HG03039 (cell line): Measurements from ENCODE around the gene SACS.
"Not testable (repeated sequence)": the region's sequence is repeated elsewhere in the genome, so short reads cannot be mapped to it uniquely, and the experiment has no call there.

Experiments used
- ATAC-seq: cut with Tn5 transposase; IDR thresholded peaks from one replicate; pipeline ENCODE4 v1.9.1; 2021; ENCODE audit warnings: mild to moderate bottlenecking, moderate library complexity; ENCODE audit not compliant: unreplicated experiment

SACS gene

DNA sequence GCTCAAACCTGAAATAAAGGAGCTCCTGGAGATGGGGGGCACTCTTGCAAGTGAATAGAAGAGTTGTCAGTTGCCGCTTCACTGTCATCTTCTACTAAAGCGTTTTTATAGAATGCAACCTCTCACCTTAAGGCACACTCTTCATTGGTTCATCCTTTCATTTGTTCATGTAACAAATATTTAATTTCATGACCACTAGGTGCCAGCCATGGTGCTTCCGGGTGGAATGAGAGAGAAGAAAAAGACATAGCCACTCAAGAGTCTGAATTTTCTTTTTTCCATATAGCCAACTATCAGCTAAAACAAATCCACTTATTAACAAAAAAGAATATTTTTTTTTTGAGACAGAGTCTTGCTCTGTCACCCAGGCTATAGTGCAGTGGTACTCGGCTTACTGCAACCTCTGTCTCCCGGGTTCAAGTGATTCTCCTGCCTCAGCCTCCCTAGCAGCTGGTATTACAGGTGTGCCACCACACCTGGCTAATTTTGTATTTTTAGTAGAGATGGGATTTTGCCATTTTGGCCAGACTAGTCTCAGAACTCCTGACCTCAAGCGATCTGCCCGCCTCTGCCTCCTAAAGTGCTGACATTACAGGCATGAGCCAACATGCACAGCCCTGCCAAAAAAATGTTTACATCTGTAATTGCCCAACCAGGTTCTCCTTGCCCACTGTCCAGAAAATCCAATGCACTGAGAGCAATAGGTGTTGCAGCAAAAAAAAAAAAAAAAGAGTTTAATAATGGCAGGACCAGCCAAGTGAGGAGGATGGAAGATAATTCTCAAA lies 22.1 kb upstream of the SACS start:
- no peak for ATAC-seq

GRCh38 chr13:23453132-23453531 lies 19.6 kb upstream of the SACS start:
- ATAC-seq = no peak

DNA sequence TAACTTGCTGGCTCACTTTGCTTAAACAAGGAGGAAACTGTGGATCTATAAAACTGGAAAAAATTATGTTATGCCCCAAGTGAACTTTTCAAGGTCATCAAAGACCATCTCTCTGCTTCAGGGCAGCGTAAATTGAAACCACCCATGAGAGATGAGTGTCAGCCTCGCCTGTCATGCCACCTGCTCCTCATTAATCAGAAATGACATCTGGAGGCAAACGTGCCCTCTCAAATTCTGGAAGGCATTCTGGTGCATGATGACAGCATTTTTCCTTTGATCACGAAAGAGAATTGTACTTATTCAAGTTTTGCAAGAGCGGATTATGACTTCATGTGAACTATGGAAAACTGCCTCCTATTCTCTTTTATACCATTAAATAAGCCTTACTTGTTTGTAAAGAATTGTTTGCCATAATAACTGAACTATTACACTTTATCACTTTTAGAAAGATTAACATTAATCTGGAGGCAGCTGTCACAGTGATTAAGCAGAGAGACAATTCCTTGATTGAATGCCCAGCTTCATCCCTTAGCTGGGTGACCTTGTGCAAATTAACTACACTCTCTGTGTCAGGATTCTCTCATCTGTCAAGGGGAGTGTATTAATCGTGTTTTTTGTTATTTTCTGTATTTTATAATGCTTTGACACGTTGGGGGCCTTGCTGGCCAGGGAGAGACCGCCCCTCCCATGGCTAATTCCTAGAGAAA lies 17.0 kb upstream of the SACS start:
- no peak for ATAC-seq

GRCh38 chr13:23449398-23450162 lies 16.1 kb upstream of the SACS start:
- no peak for ATAC-seq

DNA sequence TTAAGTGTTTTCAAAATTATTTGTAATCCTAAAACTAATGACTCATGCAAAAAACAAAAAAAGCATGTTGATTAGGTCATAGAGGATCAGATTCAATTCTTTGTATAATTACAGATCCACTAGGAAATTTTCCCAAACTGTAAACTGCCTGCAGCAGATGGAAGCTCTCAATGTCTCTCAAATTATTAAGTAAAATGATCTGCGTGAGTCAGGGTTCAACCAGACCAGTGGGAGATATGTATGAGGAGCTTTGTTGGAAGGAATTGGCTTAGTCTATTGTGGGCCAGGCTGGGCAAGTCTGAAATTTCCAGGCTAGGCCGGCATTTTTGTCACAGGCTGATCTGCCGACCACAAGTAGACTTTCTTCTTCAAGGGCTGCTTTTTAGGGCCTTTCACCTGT lies 14.4 kb upstream of the SACS start:
- no peak for ATAC-seq

- no peak for ATAC-seq
These were observed 12.3 kb upstream of the SACS start for GRCh38 chr13:23445794-23446193.

DNA sequence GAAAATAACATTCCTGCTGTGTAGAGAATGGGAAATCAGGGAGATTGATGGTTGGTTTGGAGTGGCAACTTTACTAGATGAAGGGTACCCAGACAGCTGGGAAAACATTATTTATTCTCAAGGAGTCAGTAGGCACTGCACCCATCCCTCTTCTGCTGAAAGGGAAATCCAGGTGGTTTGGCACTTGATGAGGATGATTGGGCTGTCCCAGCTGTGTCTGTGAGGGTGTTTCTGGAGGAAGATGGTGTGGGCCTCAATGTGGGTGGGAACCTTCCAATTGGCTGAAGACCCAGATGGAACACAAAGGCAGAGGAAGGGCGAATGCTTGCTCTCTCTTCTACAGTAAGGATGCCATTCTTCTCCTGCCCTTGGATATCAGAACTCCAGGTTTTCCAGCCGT lies 10.4 kb upstream of the SACS start:
- ATAC-seq = no peak

DNA sequence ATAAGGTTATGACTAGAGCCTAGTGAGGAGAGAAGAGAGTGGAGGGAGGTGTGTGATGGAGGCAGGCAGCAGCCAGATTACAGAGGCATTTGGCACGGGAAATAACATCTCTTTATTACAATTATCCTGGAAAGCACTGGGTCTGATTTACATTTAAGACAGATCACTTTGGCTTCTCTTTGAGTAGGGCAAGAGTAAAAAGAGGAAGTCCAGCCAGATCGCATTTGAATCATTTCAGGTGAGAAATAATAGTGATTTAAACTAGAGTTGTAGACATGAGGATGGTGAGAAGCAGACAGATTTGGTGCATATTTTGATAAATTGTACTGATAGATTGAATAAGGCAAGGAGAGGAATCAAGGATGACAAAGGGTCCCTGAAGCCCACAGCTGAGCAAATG lies 9.6 kb upstream of the SACS start:
- no peak for ATAC-seq

DNA sequence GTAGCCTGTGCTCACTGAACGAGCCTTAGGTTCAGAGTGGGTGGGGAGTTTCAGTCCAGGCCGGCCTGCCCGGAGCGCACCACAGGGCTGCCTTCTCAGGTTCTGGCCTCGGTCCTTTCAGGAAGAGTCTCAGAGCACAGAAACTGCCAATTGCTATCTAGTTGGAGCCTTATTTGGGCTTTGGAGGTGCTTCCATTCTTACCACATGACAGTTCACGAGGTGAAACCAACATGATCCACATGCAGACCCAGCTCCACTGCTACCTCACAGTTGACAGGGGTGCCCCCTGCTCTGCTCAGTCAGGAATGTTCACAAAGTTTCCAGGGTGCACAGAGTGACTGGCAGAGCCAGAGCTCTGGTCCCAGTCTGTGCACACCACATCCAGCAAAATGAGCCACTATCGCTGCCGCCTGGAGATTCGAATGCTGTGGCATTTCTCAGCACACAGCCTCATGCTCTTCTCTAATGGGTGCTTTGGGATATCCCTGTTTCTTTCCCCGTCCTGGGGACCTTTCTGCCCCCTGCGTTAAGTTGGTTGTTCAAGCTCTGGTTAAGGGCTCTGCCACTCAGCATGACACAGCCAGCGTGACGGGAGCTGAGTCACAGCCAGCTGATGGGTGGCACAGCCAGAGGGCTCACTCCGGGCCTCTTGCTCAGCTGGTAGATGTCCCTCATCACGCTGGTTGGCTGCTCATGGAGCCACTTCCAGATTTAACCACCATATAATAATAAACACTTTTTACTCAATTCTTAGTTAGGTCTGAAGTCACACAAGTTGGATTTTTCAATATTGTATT lies 7.5 kb upstream of the SACS start:
- no peak for ATAC-seq

- ATAC-seq = not testable (repeated sequence)
These were observed 6.8 kb upstream of the SACS start for GRCh38 chr13:23440324-23440723.

DNA sequence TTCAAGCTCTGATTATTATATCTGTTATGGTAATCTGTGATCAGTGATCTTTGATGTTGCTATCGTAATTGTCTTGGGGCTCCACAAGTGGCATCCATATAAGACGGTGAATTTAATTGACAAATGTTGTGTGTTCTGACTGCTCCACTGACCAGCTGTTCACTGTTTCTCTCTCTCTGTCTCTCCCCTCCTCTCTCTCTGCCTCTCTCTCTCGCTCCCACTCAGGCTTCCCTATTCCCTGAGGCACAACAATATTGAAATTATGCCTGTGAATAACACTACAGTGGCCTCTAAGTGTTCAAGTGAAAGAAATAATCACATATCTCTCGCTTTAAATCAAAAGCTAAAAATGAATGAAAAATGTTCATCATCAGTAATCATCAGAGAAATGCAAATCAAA lies 4.4 kb upstream of the SACS start:
- ATAC-seq = no peak

GRCh38 chr13:23436680-23437079 lies 3.2 kb upstream of the SACS start:
- no peak for ATAC-seq

GRCh38 chr13:23434491-23434890 lies 989 bp upstream of the SACS start:
- ATAC-seq = no peak

DNA sequence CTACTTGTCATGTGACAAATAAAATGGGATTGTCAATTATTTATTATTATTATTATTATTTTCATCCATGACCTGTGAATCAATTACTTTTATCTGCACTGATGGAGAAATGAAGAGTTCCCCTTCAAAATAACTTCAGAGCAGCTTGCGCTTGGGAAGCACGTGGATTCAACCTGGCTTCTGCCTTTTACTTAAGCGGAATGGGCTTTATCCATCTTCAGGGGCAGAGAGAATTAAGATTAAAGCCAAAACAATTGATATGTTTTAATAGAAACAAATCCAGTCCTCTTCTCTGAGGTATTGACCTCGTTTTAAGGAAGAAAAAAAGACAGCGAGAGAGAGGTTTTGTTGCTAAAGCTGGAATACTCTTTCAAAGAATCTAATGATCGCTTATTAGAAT lies 876 bp downstream of the SACS start:
- ATAC-seq = no peak

GRCh38 chr13:23430664-23431063 lies 2.8 kb downstream of the SACS start:
- ATAC-seq = no peak

DNA sequence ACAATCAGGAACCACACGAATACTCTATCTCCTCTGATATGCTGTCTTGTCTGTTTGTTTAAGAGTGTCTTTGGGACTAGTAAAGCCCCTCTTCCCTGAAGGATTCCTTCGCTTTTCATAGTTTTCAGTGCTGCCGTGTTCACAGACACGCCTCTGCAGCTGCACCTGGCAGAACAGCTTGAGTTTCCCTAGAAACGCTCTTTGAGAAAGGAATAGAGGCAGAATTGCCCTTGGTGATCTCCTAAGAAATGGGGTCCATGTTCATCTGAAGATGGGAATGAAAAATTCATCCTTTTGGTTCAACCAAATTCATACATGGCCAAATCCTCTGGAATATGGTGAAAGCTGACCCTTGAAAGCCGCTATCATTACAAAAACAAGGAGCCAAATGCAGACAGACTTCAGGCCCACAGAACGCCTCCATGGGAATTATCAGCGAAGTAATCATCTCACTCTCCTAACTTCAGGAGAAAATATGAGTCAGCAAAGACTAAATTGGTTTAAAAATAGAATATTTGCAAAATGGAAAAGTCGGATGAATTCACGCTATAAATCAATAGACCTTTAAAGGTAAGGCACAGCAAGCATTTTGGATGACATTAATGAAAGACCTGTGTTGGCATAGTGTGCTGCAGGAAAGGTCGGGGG lies 5.5 kb downstream of the SACS start:
- ATAC-seq = no peak

- no peak for ATAC-seq
These were observed 6.1 kb downstream of the SACS start for GRCh38 chr13:23427342-23427843.

DNA sequence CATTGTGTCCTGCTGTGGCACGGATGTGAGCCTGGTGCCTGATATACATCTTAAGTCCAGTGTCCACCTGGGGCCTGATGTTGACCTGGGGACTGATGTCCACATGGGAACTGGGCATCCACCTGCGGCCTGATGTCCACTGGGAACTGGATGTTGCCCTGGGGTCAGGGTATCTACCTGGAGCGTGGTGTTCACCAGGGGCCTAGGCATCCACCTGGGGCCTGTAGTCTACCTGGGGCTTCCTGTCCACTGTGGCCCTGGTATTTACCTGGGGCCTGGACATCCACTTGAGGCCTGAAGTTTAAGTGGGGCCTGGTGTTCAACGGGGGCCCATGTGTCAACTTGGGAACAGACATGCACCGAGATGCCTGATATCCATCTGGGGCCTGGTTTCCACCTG lies 11.9 kb downstream of the SACS start:
- ATAC-seq = no peak

DNA sequence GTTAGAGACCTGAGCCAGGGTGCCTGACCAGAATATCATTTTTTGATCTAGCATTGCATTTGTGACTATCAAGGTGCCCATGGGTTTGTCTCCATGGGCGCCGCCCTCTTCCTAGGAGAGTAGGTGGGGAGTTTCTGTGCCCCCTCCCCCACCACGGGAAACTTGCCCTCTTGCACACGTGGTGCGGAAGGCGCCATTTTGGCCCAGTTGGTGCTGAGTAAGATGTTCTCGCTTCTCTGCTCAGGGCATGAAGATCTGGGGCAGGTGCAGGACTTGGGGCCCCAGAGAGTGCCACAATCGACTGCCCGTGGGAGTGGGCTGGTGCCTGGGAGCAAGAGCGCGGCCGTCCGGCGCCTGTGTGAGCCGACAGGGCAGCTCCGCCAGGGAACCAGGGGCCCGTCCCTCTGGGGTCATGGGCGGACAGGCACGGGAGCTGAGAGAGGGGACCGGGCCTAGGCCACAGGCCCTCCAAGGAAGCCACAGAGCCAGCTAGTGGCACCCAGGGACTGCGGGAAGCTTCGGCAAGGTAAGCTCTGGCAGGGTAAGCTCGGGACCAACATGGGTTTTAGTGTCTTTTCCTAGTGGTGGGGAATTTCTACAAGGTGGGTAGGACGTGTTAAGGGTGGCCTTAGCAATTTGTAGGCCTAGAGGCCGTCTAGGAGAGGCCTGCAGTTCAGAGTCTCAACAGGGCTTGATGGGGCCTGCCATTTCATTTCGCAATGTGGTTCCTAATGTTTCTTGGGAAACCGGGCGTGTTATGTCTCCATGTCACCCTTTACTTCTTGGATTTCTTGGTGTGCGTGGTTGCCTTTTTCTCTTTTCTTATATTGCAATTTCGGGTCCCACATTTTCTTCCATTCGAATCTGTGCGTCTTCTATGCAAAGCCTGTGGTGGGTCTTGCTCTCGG lies 14.5 kb downstream of the SACS start:
- no peak for ATAC-seq
